IMR-90 (cell line): ENCODE data around the gene CDK5RAP2. TPM values are rescaled to one million over a fixed set of nuclear protein-coding genes. Genes with fewer than 3 reads are reported as not detected.
A peak's percentile ranks its signal among the peaks of the same experiment; 100 is the strongest.

Experiments
- ATAC-seq: fragments of 200-7000 bp; cut with Tn5 transposase; 2 replicates; pipeline ENCODE4 v1.9.1; 2020; ENCODE audit warnings: low read depth, mild to moderate bottlenecking, moderate library complexity
- BruUV-seq: library from RNA; stranded (reverse); fragments of 400-500 nt; replicated peaks from 2 replicates; lab custom pipeline; 2021; lab: Mats Ljungman, UMichigan
- CTCF ChIA-PET: fragments of 300-600 bp; formaldehyde crosslinking; extraction: SDS; loops from one replicate; lab custom pipeline; 2021; ENCODE audit warnings: antibody characterized with exemption; lab: Yijun Ruan, JAX
- POLR2A ChIA-PET: fragments of 300-600 bp; sonication (Branson Sonifier 250); formaldehyde crosslinking; loops from one replicate; lab custom pipeline; 2022; ENCODE audit warnings: antibody characterized with exemption; ENCODE audit not compliant: unreplicated experiment; lab: Charles Lee
- DNase-seq: peaks from one replicate; pipeline ENCODE4 v3.0.0; 2013
- H2AFZ ChIP-seq: replicated peaks from 2 replicates; pipeline ENCODE3; 2013; ENCODE audit warnings: low read length, mild to moderate bottlenecking; ENCODE audit not compliant: poor library complexity
- H2AK5ac ChIP-seq: 2 replicates; pipeline ENCODE4 v1.6.1; 2013; ENCODE audit warnings: low read depth, low read length, inconsistent platforms
- H2AK9ac ChIP-seq: replicated peaks from 2 replicates; pipeline ENCODE3; 2013; ENCODE audit warnings: mild to moderate bottlenecking, low read depth, low read length, moderate library complexity; ENCODE audit not compliant: poor library complexity
- H2BK120ac ChIP-seq: 2 replicates; pipeline ENCODE4 v1.6.1; 2013; ENCODE audit warnings: low read depth, low read length, inconsistent platforms
- H2BK15ac ChIP-seq: 3 replicates; pipeline ENCODE4 v1.6.1; 2013; ENCODE audit warnings: low read depth, low read length, inconsistent platforms
- H2BK20ac ChIP-seq: 2 replicates; pipeline ENCODE4 v1.6.1; 2013; ENCODE audit warnings: low read depth, mild to moderate bottlenecking, inconsistent platforms, low read length, moderate library complexity
- H2BK5ac ChIP-seq: 2 replicates; pipeline ENCODE4 v1.6.1; 2013; ENCODE audit warnings: mild to moderate bottlenecking, low read depth, low read length, inconsistent platforms; ENCODE audit not compliant: poor library complexity, severe bottlenecking
- H3K14ac ChIP-seq: replicated peaks from 2 replicates; pipeline ENCODE4 v1.6.1; 2013; ENCODE audit warnings: low read depth, low read length, inconsistent platforms
- H3K18ac ChIP-seq: 2 replicates; pipeline ENCODE4 v1.6.1; 2013; ENCODE audit warnings: low read depth, low read length, control low read depth
- H3K23ac ChIP-seq: 2 replicates; pipeline ENCODE4 v1.6.1; 2013; ENCODE audit warnings: low read depth, low read length, inconsistent platforms
- H3K27ac ChIP-seq: 2 replicates; pipeline ENCODE4 v1.5.1; 2013; ENCODE audit warnings: mild to moderate bottlenecking, control low read depth, low read length; ENCODE audit not compliant: insufficient read depth
- H3K27me3 ChIP-seq: 2 replicates; pipeline ENCODE4 v1.6.1; 2013; ENCODE audit warnings: low read length; ENCODE audit not compliant: control insufficient read depth, insufficient read depth
- H3K36me3 ChIP-seq: 2 replicates; pipeline ENCODE4 v1.6.1; 2013; ENCODE audit warnings: low read length, mixed read lengths; ENCODE audit not compliant: control insufficient read depth, insufficient read depth
- H3K4ac ChIP-seq: 2 replicates; pipeline ENCODE4 v1.6.1; 2013; ENCODE audit warnings: low read depth, low read length, inconsistent platforms
- H3K4me1 ChIP-seq: 2 replicates; pipeline ENCODE4 v1.6.1; 2013; ENCODE audit warnings: low read length, mixed read lengths; ENCODE audit not compliant: control insufficient read depth, insufficient read depth
- H3K4me2 ChIP-seq: 2 replicates; pipeline ENCODE4 v1.6.1; 2013; ENCODE audit warnings: low read depth, mild to moderate bottlenecking, control low read depth, low read length, moderate library complexity
- H3K4me3 ChIP-seq: 2 replicates; pipeline ENCODE4 v1.5.1; 2013; ENCODE audit warnings: low read depth, mild to moderate bottlenecking, control low read depth, low read length, moderate library complexity; ENCODE audit not compliant: insufficient read depth
- H3K56ac ChIP-seq: 2 replicates; pipeline ENCODE4 v1.6.1; 2013; ENCODE audit warnings: low read length, inconsistent platforms; ENCODE audit not compliant: insufficient read depth; ENCODE audit errors: extremely low read depth
- H3K79me1 ChIP-seq, 2 experiments: 2 replicates each; pipeline ENCODE4 v1.6.1; 2013; ENCODE audit warnings: low read length in 2 of 2, inconsistent platforms in 1 of 2, low read depth in 1 of 2
- H3K9ac ChIP-seq: 2 replicates; pipeline ENCODE4 v1.6.1; 2013; ENCODE audit warnings: low read depth, low read length, control low read depth
- H3K9me1 ChIP-seq: 2 replicates; pipeline ENCODE4 v1.6.1; 2013; ENCODE audit warnings: low read length, inconsistent platforms; ENCODE audit not compliant: insufficient read depth
- H3K9me3 ChIP-seq: 2 replicates; pipeline ENCODE4 v1.6.1; 2013; ENCODE audit warnings: low read length; ENCODE audit not compliant: control insufficient read depth, insufficient read depth
- H4K20me1 ChIP-seq: 2 replicates; pipeline ENCODE4 v1.6.1; 2013; ENCODE audit warnings: low read length, inconsistent platforms; ENCODE audit not compliant: insufficient read depth
- H4K5ac ChIP-seq: 2 replicates; pipeline ENCODE4 v1.6.1; 2013; ENCODE audit warnings: mild to moderate bottlenecking, low read depth, low read length, control low read depth
- H4K8ac ChIP-seq, 2 experiments: 2 replicates each; pipeline ENCODE4 v1.6.1; 2013; ENCODE audit warnings: low read depth in 2 of 2, low read length in 2 of 2, control low read depth in 1 of 2, inconsistent platforms in 1 of 2
- H4K91ac ChIP-seq: 2 replicates; pipeline ENCODE4 v1.6.1; 2013; ENCODE audit warnings: low read depth, low read length, inconsistent platforms; ENCODE audit not compliant: insufficient read depth
- CTCF ChIP-seq: conservative IDR thresholded peaks from 2 replicates; pipeline ENCODE4 v1.5.1; 2012; ENCODE audit warnings: mild to moderate bottlenecking, low read depth, low read length, improper control_type of control experiment
- MXI1 ChIP-seq: IDR thresholded peaks from 2 replicates; pipeline ENCODE4 v1.6.1; 2012; ENCODE audit warnings: low read depth, mild to moderate bottlenecking, low read length, moderate library complexity, borderline replicate concordance
- WGBS, 2 experiments: methylation state at CpG; one replicate each; pipeline versions ENCODE4 v1.1.5 to v1.1.7; 2013; ENCODE audit warnings: missing lambda C conversion rate in 2 of 2; ENCODE audit not compliant: insufficient read length in 1 of 2; ENCODE audit errors: extremely low coverage in 2 of 2; 5-methylcytosine and 5-hydroxymethylcytosine counted together
- dilution Hi-C: fragments of 300-500 bp; cut with HindIII; formaldehyde crosslinking; loops from one replicate; pipeline ENCODE4 v1.14.3; 2018; ENCODE audit warnings: low sequenced_read_pairs; ENCODE audit not compliant: unreplicated experiment
- in situ Hi-C: fragments of 300-500 bp; cut with MboI; formaldehyde crosslinking; loops from 3 replicates; pipeline ENCODE4 v1.14.3; 2019; ENCODE audit warnings: low sequenced_read_pairs, inconsistent platforms, mixed read lengths
- intact Hi-C: fragments of 100-400 bp; cut with micrococcal nuclease; formaldehyde crosslinking; loops from 2 replicates; pipeline ENCODE4 v1.10.0; 2022
- polyA plus RNA-seq, 3 experiments: library from polyadenylated mRNA; depleted of rRNA; stranded (reverse); fragments of >200 nt; gene quantifications; 2 replicates each; pipeline ENCODE4 v1.2.3, GENCODE V29; 2012; ENCODE audit warnings: low replicate concordance in 1 of 3
- total RNA-seq: library from RNA; depleted of rRNA; stranded (reverse); fragments of >200 nt; gene quantifications from 2 replicates; pipeline ENCODE4 v1.2.3, GENCODE V29; 2012

Gene CDK5RAP2
- total and polyA plus RNA-seq, 2 of the 4 experiments (the other 2 are of a cell fraction) = 29.5 to 31.7 TPM

- Histone ChIP-seq H3K36me3 (peaks cover 10% of the 10 kb centered on the region), H4K8ac (peak overlapping the region; percentile 35 to 80)
Measured at GRCh38 chr9:120436983-120437475, 142.9 kb downstream of the CDK5RAP2 start.

More at GRCh38 chr9:120436983-120437475, 142.9 kb downstream of the CDK5RAP2 start:
- TF ChIP-seq CTCF (no peak), MXI1 (no peak)
- Histone ChIP-seq H2BK120ac (peak overlapping the region; percentile 83), H4K91ac (peak overlapping the region; percentile 53), H3K23ac (peak overlapping the region; percentile 74), H3K27ac (peak overlapping the region; percentile 3), H2AK9ac (peak overlapping the region; percentile 38), H3K79me1 (peaks cover 18 to 40% of the 10 kb centered on the region in 2 experiments; a peak in 3 of 4 replicates), H2BK15ac (peak overlapping the region; percentile 88; the same call in 2 of the 3 replicates), H2BK20ac (peak overlapping the region; percentile 77), H3K4me3 (no peak overlapping the region), H3K4ac (peak overlapping the region; percentile 74), H3K9ac (no peak overlapping the region), H3K14ac (peak overlapping the region; percentile 43), H2AK5ac (peak overlapping the region; percentile 95), H3K18ac (peak overlapping the region; percentile 55), H3K4me1 (peaks cover 27% of the 10 kb centered on the region), H3K9me1 (peaks cover 25% of the 10 kb centered on the region), H2AFZ (peak overlapping the region; percentile 9), H2BK5ac (peak overlapping the region; percentile 0), H4K20me1 (no peaks in the 10 kb centered on the region), H3K27me3 (no peaks in the 10 kb centered on the region), H3K56ac (no peak overlapping the region), H3K9me3 (no peaks in the 10 kb centered on the region), H3K4me2 (no peak overlapping the region), H4K5ac (peak overlapping the region; percentile 83)
- dilution Hi-C loops (no loop called here), in situ Hi-C loops (no loop called here), intact Hi-C loops (no loop called here)
- 70% methylated on average over 3 of the region's 9 CpGs; no CpG with 5 or more reads in 1 of the 2 experiments for WGBS, 2 experiments
- no peak for ATAC-seq
- ChIA-PET POLR2A (no interaction called here), CTCF (interaction anchor here (1.0 to 1.2 kb wide), 2 partner anchors 24 to 40 kb away, joined by 4 to 6 read pairs; no protein-coding TSS in a partner anchor)
- BruUV-seq = no TSS peak
- no peak for DNase-seq
